ENCODE measurements around the gene HK1.
"Not testable (repeated sequence)": the region's sequence is repeated elsewhere in the genome, so short reads cannot be mapped to it uniquely, and the experiment has no call there.

The HK1 gene

GRCh38 chr10:69450395-69450794 is 172.1 kb downstream of the HK1 start:
- H3K9me3 ChIP-seq (ENCODE audit: control insufficient read depth in 2 of 2, low read length in 2 of 2); H3K27me3 ChIP-seq (ENCODE audit: control insufficient read depth in 2 of 2, insufficient read depth in 2 of 2, low read length in 2 of 2); H3K36me3 ChIP-seq (ENCODE audit: control insufficient read depth in 2 of 2, insufficient read depth in 2 of 2, low read length in 2 of 2): not testable (repeated sequence)
- peak overlapping the region; percentile 56 to 93 for H3K9ac ChIP-seq (ENCODE audit: low read depth in 1 of 2, low read length in 2 of 2)
- peaks cover 48 to 57% of the 10 kb centered on the region in 2 donors for H3K4me1 ChIP-seq (ENCODE audit: control insufficient read depth in 2 of 2, insufficient read depth in 2 of 2, low read length in 2 of 2)
- peak overlapping the region; percentile 95 to 97 for H3K27ac ChIP-seq (ENCODE audit: low read depth in 2 of 2, low read length in 2 of 2)
- H3K4me3 ChIP-seq (ENCODE audit: low read length in 2 of 2), result peak overlapping the region in 1 of 2 donors; percentile 48

- Histone ChIP-seq H3K4me1 (ENCODE audit: control insufficient read depth in 2 of 2, insufficient read depth in 2 of 2, low read length in 2 of 2) (peaks cover 47 to 57% of the 10 kb centered on the region in 2 donors), H3K9ac (ENCODE audit: low read depth in 1 of 2, low read length in 2 of 2) (peak within 1 kb of the TSS; percentile 90 to 93), H3K4me3 (ENCODE audit: low read length in 2 of 2) (peak within 1 kb of the TSS; percentile 81 to 86), H3K36me3 (ENCODE audit: control insufficient read depth in 2 of 2, insufficient read depth in 2 of 2, low read length in 2 of 2) (no peaks in the 10 kb centered on the region), H3K9me3 (ENCODE audit: control insufficient read depth in 2 of 2, low read length in 2 of 2) (no peaks in the 10 kb centered on the region), H3K27me3 (ENCODE audit: control insufficient read depth in 2 of 2, insufficient read depth in 2 of 2, low read length in 2 of 2) (no peaks in the 10 kb centered on the region), H3K27ac (ENCODE audit: low read depth in 2 of 2, low read length in 2 of 2) (peak within 1 kb of the TSS; percentile 95 to 97)
These were observed 173.0 kb downstream of the HK1 start, which contains the start of gene TSPAN15 for GRCh38 chr10:69451209-69451783. Gene TSPAN15 (plus strand): TSS chr10:69451465. CDS start chr10:69451595, 130 bp downstream.
